Nephron progenitor cell (in vitro differentiated cells): ENCODE measurements around the gene KRTAP1-5.

Experiments
- DNase-seq: peaks from one replicate; pipeline ENCODE4 v3.0.0; 2021
- H3K27ac Mint-ChIP-seq: 2 replicates; pipeline ENCODE4 v1.8.0; 2021; ENCODE audit warnings: mild to moderate bottlenecking, moderate library complexity, mixed read lengths
- H3K27me3 Mint-ChIP-seq: 2 replicates; pipeline ENCODE4 v1.8.0; 2021; ENCODE audit warnings: mild to moderate bottlenecking, low read depth, mixed read lengths; ENCODE audit not compliant: poor library complexity
- H3K36me3 Mint-ChIP-seq: 2 replicates; pipeline ENCODE4 v1.8.0; 2021; ENCODE audit warnings: low read depth, mixed read lengths
- H3K4me1 Mint-ChIP-seq: 2 replicates; pipeline ENCODE4 v1.8.0; 2021; ENCODE audit warnings: mixed read lengths
- H3K4me3 Mint-ChIP-seq: 2 replicates; pipeline ENCODE4 v1.8.0; 2021; ENCODE audit warnings: mild to moderate bottlenecking, moderate library complexity, mixed read lengths
- H3K9me3 Mint-ChIP-seq: 2 replicates; pipeline ENCODE4 v1.8.0; 2021; ENCODE audit warnings: mild to moderate bottlenecking, moderate library complexity, mixed read lengths
- CTCF ChIP-seq: fragments of 200-600 bp; sonication (generic); IDR thresholded peaks from 2 replicates; pipeline ENCODE4 v1.5.0; 2021; ENCODE audit warnings: antibody characterized with exemption

Gene KRTAP1-5

GRCh38 chr17:40980596-40980995 lies 46.4 kb downstream of the KRTAP1-5 start:
- TF ChIP-seq CTCF: no peak
- H3K27me3 Mint-ChIP-seq: peaks cover 7% of the 10 kb centered on the region
- H3K4me1 Mint-ChIP-seq: peaks cover 38% of the 10 kb centered on the region
- H3K36me3 Mint-ChIP-seq: no peaks in the 10 kb centered on the region
- no peak overlapping the region for H3K4me3 Mint-ChIP-seq
- H3K27ac Mint-ChIP-seq: peak overlapping the region; percentile 41
- no peak for DNase-seq
- no peaks in the 10 kb centered on the region for H3K9me3 Mint-ChIP-seq

DNA sequence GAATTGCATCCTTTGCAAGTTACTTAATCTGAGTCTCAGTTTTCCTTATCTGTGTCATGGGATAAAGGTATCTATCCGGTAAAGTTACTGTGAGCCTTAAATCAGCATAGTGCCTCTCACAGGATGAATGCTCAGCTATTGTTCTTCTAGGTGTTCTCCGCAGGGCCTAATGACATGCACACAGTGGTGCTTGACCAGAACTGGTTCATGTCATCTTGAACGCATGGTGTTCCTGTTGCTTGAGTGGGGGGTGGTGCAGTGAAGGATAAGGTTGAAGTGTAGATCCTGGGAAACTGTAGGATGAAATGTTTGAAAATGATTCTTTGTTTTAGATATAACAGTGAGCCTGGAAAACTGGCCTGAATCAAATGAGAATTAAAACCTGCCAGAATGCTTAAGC lies 46.9 kb downstream of the KRTAP1-5 start:
- peaks cover 38% of the 10 kb centered on the region for H3K4me1 Mint-ChIP-seq
- no peaks in the 10 kb centered on the region for H3K9me3 Mint-ChIP-seq
- H3K36me3 Mint-ChIP-seq: no peaks in the 10 kb centered on the region
- peaks cover 7% of the 10 kb centered on the region for H3K27me3 Mint-ChIP-seq
- DNase-seq: no peak
- no peak overlapping the region for H3K4me3 Mint-ChIP-seq
- peak overlapping the region; percentile 41 for H3K27ac Mint-ChIP-seq
- TF ChIP-seq CTCF: no peak

GRCh38 chr17:40978575-40979151 lies 48.3 kb downstream of the KRTAP1-5 start:
- Mint-ChIP-seq H3K27ac (no peak overlapping the region), H3K36me3 (no peaks in the 10 kb centered on the region), H3K9me3 (no peaks in the 10 kb centered on the region), H3K4me3 (no peak overlapping the region), H3K4me1 (peaks cover 26% of the 10 kb centered on the region), H3K27me3 (peaks cover 7% of the 10 kb centered on the region)
- no peak for DNase-seq
- no peak for TF ChIP-seq CTCF
